Measurements from ENCODE around the gene TEAD4.

The TEAD4 gene

DNA sequence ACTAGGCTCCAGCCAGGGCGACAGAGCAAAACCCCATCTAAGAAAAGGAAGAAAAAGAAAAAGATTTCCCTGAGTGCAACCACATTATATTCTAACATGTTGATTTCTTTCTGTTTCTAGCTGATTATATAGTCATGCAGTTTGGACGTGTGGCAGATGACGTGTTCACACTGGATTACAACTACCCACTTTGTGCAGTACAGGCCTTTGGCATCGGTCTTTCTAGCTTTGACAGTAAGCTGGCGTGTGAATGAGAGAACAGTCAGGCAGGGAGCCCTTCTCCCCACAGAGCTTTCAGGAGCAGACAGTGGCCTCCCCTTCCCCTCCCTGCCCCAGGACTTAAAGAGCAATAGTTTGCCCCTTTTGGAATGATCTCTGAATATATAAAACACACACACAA lies 20.0 kb upstream of the TEAD4 start:
- Histone ChIP-seq H3K9me3 (no peaks in the 10 kb centered on the region), H3K27me3 (no peaks in the 10 kb centered on the region), H3K4me1 (no peaks in the 10 kb centered on the region), H3K36me3 (peaks cover 13% of the 10 kb centered on the region), H3K4me3 (ENCODE audit: low read depth, low read length) (no peak overlapping the region)
- TF ChIP-seq, protein P1, sequence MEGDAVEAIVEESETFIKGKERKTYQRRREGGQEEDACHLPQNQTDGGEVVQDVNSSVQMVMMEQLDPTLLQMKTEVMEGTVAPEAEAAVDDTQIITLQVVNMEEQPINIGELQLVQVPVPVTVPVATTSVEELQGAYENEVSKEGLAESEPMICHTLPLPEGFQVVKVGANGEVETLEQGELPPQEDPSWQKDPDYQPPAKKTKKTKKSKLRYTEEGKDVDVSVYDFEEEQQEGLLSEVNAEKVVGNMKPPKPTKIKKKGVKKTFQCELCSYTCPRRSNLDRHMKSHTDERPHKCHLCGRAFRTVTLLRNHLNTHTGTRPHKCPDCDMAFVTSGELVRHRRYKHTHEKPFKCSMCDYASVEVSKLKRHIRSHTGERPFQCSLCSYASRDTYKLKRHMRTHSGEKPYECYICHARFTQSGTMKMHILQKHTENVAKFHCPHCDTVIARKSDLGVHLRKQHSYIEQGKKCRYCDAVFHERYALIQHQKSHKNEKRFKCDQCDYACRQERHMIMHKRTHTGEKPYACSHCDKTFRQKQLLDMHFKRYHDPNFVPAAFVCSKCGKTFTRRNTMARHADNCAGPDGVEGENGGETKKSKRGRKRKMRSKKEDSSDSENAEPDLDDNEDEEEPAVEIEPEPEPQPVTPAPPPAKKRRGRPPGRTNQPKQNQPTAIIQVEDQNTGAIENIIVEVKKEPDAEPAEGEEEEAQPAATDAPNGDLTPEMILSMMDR (IDR thresholded peaks at IDR 0.05; ENCODE audit: low read depth, low read length) = no peak
- no peak for DNase-seq

DNA sequence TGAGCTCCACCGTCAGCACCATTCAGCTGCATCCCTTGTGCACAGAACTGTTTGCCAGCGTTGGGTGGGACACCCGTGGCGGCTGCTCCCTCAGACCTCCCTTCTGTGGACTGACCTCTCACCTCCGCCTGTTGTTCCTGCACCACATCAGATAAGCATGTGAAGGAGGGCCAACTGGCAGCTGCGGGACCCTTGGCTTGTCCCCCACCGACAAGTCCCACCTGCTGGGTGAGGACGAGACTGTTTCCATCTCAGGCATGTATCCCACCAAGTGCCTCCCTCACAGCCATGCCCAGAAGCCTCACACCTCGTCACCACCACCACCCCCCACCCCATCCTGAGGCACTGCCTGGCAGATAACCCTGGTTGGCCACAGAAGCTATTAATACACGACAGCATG lies 18.6 kb upstream of the TEAD4 start:
- peaks cover 4% of the 10 kb centered on the region; the same call in 1 of the 2 replicates for H3K36me3 ChIP-seq
- TF ChIP-seq, protein P1 (IDR thresholded peaks at IDR 0.05; ENCODE audit: low read depth, low read length) = no peak

DNA sequence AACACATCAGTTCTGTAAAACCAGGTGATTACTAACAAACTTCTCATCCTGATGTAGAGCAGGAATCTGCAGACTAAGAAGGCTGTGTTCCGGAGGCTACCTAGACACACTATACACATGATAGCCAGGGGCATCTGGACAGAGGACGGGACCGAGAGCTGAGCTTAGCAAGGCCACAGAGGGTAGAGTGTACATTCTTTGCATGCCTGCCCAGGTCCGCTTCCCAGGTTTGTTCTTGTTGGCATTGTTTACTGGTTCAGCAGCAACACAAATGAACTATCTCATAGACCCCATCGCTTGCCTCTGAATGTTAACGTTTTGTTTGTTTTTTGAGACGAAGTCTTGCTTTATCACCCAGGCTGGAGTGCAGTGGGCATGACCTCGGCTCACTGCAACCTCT lies 17.7 kb upstream of the TEAD4 start:
- no peak overlapping the region for H3K4me3 ChIP-seq (ENCODE audit: low read depth, low read length)
- no peaks in the 10 kb centered on the region for H3K27me3 ChIP-seq
- no peak for DNase-seq
- H3K36me3 ChIP-seq = 0 out of 2 replicates have a peak, but pooled peaks cover 4% of the 10 kb centered on the region
- TF ChIP-seq, protein P1 (IDR thresholded peaks at IDR 0.05; ENCODE audit: low read depth, low read length) = no peak
- no peaks in the 10 kb centered on the region for H3K9me3 ChIP-seq
- H3K4me1 ChIP-seq = no peaks in the 10 kb centered on the region

More for the DNA sequence above, 18.6 kb upstream of the TEAD4 start:
- DNase-seq = no peak
- Histone ChIP-seq H3K27me3 (no peaks in the 10 kb centered on the region), H3K9me3 (no peaks in the 10 kb centered on the region), H3K4me1 (no peaks in the 10 kb centered on the region), H3K4me3 (ENCODE audit: low read depth, low read length) (no peak overlapping the region)

DNA sequence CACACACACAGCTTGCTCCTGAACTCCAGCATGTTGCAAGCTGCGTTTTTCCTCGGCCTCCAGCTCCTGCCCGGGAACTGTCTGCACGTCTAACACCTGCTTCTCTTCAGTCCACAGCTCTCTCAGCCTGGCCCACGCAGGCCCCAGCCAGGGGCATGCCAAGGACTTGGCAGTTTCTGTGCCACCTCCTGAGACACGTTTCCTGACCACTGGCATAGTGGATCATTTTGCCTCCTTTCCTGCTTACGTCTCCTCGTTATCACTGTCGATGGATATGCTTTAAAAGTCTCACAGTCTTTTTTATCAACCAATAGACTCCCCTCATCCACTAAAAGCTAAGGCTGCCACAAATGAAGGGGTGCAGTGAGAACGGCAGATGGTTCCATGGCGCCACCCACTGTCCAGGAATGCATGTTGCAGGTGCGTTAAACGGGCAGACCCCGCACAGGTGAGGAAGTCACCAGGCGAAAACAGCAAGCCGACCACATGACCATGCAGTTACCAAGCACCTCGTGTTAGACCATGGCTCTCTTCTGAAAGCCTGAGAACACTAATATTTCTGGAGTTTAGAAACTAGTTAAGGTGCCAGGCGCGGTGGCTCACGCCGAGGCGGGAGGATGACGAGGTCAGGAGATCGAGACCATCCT lies 14.7 kb upstream of the TEAD4 start:
- peak; percentile 55 for DNase-seq
- H3K4me1 ChIP-seq = no peaks in the 10 kb centered on the region
- no peaks in the 10 kb centered on the region for H3K36me3 ChIP-seq
- TF ChIP-seq, protein P1 (IDR thresholded peaks at IDR 0.05; ENCODE audit: low read depth, low read length) = peak; percentile 88
- no peak overlapping the region for H3K4me3 ChIP-seq (ENCODE audit: low read depth, low read length)
- H3K27me3 ChIP-seq = no peaks in the 10 kb centered on the region
- H3K9me3 ChIP-seq = no peaks in the 10 kb centered on the region

DNA sequence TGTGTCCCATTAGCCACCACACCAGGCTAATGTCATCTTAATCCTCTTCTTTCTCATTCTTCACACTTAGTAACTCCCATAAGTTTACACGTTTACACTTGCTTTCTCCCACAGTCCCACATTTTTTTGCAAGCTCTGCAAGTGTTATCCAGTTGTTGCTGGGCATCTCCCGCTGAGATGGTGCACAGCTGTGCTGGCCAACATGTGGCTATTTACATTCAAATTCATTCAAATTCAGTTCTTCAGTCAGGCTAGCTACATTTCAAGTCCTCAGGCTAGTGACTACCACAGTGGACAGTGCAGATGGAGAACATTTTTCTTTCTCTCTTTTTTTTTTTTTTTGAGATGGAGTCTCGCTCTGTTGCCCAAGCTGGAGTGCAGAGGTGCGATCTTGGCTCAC lies 9.8 kb upstream of the TEAD4 start:
- TF ChIP-seq, protein P1 (IDR thresholded peaks at IDR 0.05; ENCODE audit: low read depth, low read length) = no peak
- Histone ChIP-seq H3K9me3 (no peaks in the 10 kb centered on the region), H3K36me3 (no peaks in the 10 kb centered on the region), H3K27me3 (no peaks in the 10 kb centered on the region), H3K4me3 (ENCODE audit: low read depth, low read length) (no peak overlapping the region), H3K4me1 (no peaks in the 10 kb centered on the region)
- no peak for DNase-seq

DNA sequence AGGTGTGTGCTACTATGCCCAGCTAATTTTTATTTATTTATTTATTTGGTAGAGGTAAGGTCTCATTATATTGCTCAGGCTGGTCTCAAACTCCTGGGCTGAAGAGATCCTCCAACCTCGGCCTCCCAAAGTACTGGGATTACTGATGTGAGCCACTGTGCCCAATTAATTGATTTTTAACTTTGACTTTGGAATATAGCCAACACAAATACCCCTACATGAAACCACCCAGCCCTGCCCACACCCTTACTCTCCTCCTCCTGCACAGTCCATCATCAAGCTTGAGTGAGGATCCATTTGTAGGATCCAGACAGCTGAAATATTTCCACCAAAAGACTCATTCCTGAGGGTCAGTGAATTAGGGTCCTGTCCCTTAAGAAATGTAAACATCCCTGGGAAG lies 3.3 kb upstream of the TEAD4 start:
- Histone ChIP-seq H3K4me1 (no peaks in the 10 kb centered on the region), H3K4me3 (ENCODE audit: low read depth, low read length) (no peak overlapping the region), H3K9me3 (no peaks in the 10 kb centered on the region), H3K27me3 (peaks cover 46% of the 10 kb centered on the region), H3K36me3 (no peaks in the 10 kb centered on the region)
- TF ChIP-seq, protein P1 (IDR thresholded peaks at IDR 0.05; ENCODE audit: low read depth, low read length) = no peak
- DNase-seq = no peak
